HEK293 (cell line): ENCODE data around the gene AMZ2.
"Not testable (repeated sequence)": the region's sequence is repeated elsewhere in the genome, so short reads cannot be mapped to it uniquely, and the experiment has no call there.

Source experiments
- CTCF ChIA-PET: fragments of 350-600 bp; formaldehyde crosslinking; extraction: SDS; loops from one replicate; lab custom pipeline; 2021; ENCODE audit warnings: antibody characterized with exemption; lab: Yijun Ruan, JAX
- POLR2A ChIA-PET: fragments of 300-600 bp; formaldehyde crosslinking; extraction: SDS; loops from one replicate; lab custom pipeline; 2020; ENCODE audit warnings: antibody characterized with exemption, inconsistent platforms; lab: Yijun Ruan, JAX
- H3K27ac ChIP-seq: fragments of 200-500 bp; sonication (Bioruptor generic); 2 replicates; pipeline ENCODE4 v1.5.1; 2014; ENCODE audit warnings: low read depth, low read length, control low read depth, inconsistent platforms; ENCODE audit errors: extremely low read depth
- H3K36me3 ChIP-seq, 2 experiments: fragments of 200-500 bp in 1 of 2; sonication (Bioruptor generic) in 1 of 2; 1 replicate in 1 of 2; 2 replicates in 1 of 2; pipeline ENCODE4 v1.5.1; 2014 to 2017; ENCODE audit warnings: inconsistent platforms in 2 of 2, low read length in 2 of 2; ENCODE audit not compliant: control insufficient read depth in 2 of 2, insufficient read depth in 1 of 2
- H3K4me1 ChIP-seq: fragments of 200-500 bp; sonication (Bioruptor generic); 2 replicates; pipeline ENCODE4 v1.5.1; 2014; ENCODE audit warnings: mild to moderate bottlenecking, low read length, inconsistent platforms; ENCODE audit not compliant: control insufficient read depth, insufficient read depth
- H3K4me3 ChIP-seq: 2 replicates; pipeline ENCODE4 v1.5.1; 2011; ENCODE audit warnings: low read depth, mild to moderate bottlenecking, control low read depth, low read length, moderate library complexity
- H3K9me3 ChIP-seq: fragments of 200-500 bp; sonication (Bioruptor generic); 2 replicates; pipeline ENCODE4 v1.5.1; 2014; ENCODE audit warnings: low read depth, low read length, inconsistent platforms; ENCODE audit not compliant: control insufficient read depth, insufficient read depth
- EGR2 ChIP-seq: fragments of 450-650 bp; formaldehyde crosslinking; IDR thresholded peaks from 2 replicates; pipeline ENCODE4 v1.5.1; 2016; ENCODE audit warnings: low read depth, missing biosample characterization, missing genetic modification characterization
- HOXD13 ChIP-seq: sonication (generic); formaldehyde crosslinking; IDR thresholded peaks from 2 replicates; pipeline ENCODE4 v1.8.0; 2022; ENCODE audit warnings: missing genetic modification reagents, borderline replicate concordance
- KLF9 ChIP-seq: fragments of 450-650 bp; formaldehyde crosslinking; IDR thresholded peaks from 2 replicates; pipeline ENCODE4 v1.5.1; 2016; ENCODE audit warnings: missing biosample characterization, missing genetic modification characterization, low read depth
- RBAK ChIP-seq: fragments of 450-650 bp; formaldehyde crosslinking; IDR thresholded peaks from 2 replicates; pipeline ENCODE4 v1.5.1; 2016; ENCODE audit warnings: missing biosample characterization, missing genetic modification characterization
- REPIN1 ChIP-seq: fragments of 450-650 bp; formaldehyde crosslinking; IDR thresholded peaks from 2 replicates; pipeline ENCODE4 v1.5.1; 2017; ENCODE audit warnings: missing biosample characterization, missing genetic modification characterization, low read depth
- TSHZ1 ChIP-seq: fragments of 450-650 bp; formaldehyde crosslinking; IDR thresholded peaks from 2 replicates; pipeline ENCODE4 v1.5.1; 2016; ENCODE audit warnings: missing biosample characterization, missing genetic modification characterization, borderline replicate concordance
- ZBTB7A ChIP-seq: fragments of 450-650 bp; formaldehyde crosslinking; IDR thresholded peaks from 2 replicates; pipeline ENCODE4 v1.5.1; 2016; ENCODE audit warnings: low read depth, missing biosample characterization, missing genetic modification characterization
- ZFP37 ChIP-seq: fragments of 450-650 bp; formaldehyde crosslinking; IDR thresholded peaks from 2 replicates; pipeline ENCODE4 v1.5.1; 2016; ENCODE audit warnings: missing biosample characterization, missing genetic modification characterization
- ZNF140 ChIP-seq: fragments of 450-650 bp; formaldehyde crosslinking; IDR thresholded peaks from 2 replicates; pipeline ENCODE4 v1.5.1; 2016; ENCODE audit warnings: missing biosample characterization, missing genetic modification characterization
- ZNF16 ChIP-seq: fragments of 450-650 bp; formaldehyde crosslinking; IDR thresholded peaks from 2 replicates; pipeline ENCODE4 v1.5.1; 2016; ENCODE audit warnings: low read depth, missing biosample characterization, missing genetic modification characterization
- ZNF214 ChIP-seq: fragments of 450-650 bp; formaldehyde crosslinking; IDR thresholded peaks from 2 replicates; pipeline ENCODE4 v1.5.1; 2017; ENCODE audit warnings: missing biosample characterization, mild to moderate bottlenecking, missing genetic modification characterization, borderline replicate concordance
- ZNF26 ChIP-seq: fragments of 450-650 bp; formaldehyde crosslinking; IDR thresholded peaks from 2 replicates; pipeline ENCODE4 v1.5.1; 2016; ENCODE audit warnings: missing biosample characterization, missing genetic modification characterization
- ZNF362 ChIP-seq: fragments of 450-650 bp; formaldehyde crosslinking; IDR thresholded peaks from 2 replicates; pipeline ENCODE4 v1.5.1; 2016; ENCODE audit warnings: missing biosample characterization, missing genetic modification characterization
- ZNF366 ChIP-seq: fragments of 450-650 bp; formaldehyde crosslinking; conservative IDR thresholded peaks from 2 replicates; pipeline ENCODE4 v1.5.1; 2016; ENCODE audit warnings: missing biosample characterization, missing genetic modification characterization
- ZNF473 ChIP-seq: fragments of 450-650 bp; formaldehyde crosslinking; IDR thresholded peaks from 2 replicates; pipeline ENCODE4 v1.5.1; 2017; ENCODE audit warnings: missing biosample characterization, missing genetic modification characterization
- ZNF510 ChIP-seq: fragments of 450-650 bp; formaldehyde crosslinking; IDR thresholded peaks from 2 replicates; pipeline ENCODE4 v1.5.1; 2018; ENCODE audit warnings: mild to moderate bottlenecking, missing genetic modification characterization, missing biosample characterization; ENCODE audit not compliant: insufficient replicate concordance
- ZNF518A ChIP-seq: fragments of 450-650 bp; formaldehyde crosslinking; conservative IDR thresholded peaks from 2 replicates; pipeline ENCODE4 v1.5.1; 2016; ENCODE audit warnings: low read depth, missing biosample characterization, missing genetic modification characterization
- ZNF843 ChIP-seq: fragments of 450-650 bp; formaldehyde crosslinking; IDR thresholded peaks from 2 replicates; pipeline ENCODE4 v1.5.1; 2016; ENCODE audit warnings: missing biosample characterization, missing genetic modification characterization
- ZSCAN5A ChIP-seq: fragments of 450-650 bp; formaldehyde crosslinking; IDR thresholded peaks from 2 replicates; pipeline ENCODE4 v1.5.1; 2016; ENCODE audit warnings: missing biosample characterization, missing genetic modification characterization

AMZ2 gene

GRCh38 chr17:68229619-68230018, 18.2 kb upstream of the AMZ2 start:
- CTCF ChIA-PET: no interaction called here
- POLR2A ChIA-PET: no interaction called here
- H3K27ac ChIP-seq: no peak overlapping the region
- no peaks in the 10 kb centered on the region for H3K9me3 ChIP-seq
- no peak overlapping the region for H3K4me3 ChIP-seq
- H3K36me3 ChIP-seq: no peaks in the 10 kb centered on the region
- no peak for TF ChIP-seq ZNF26 (tag by site-specific recombination)
- TF ChIP-seq ZSCAN5A (tag by site-specific recombination): no peak
- TF ChIP-seq EGR2: no peak
- TF ChIP-seq ZNF843 (tag by site-specific recombination): no peak
- no peak for TF ChIP-seq HOXD13
- TF ChIP-seq KLF9: no peak
- TF ChIP-seq ZNF518A (tag by site-specific recombination): no peak
- TF ChIP-seq ZNF366 (tag by site-specific recombination): no peak
- TF ChIP-seq ZNF473 (tag by site-specific recombination): no peak
- TF ChIP-seq ZNF510 (tag by site-specific recombination): no peak
- no peak for TF ChIP-seq TSHZ1 (tag by site-specific recombination)
- no peak for TF ChIP-seq ZNF362
- TF ChIP-seq ZNF214 (tag by site-specific recombination): no peak
- TF ChIP-seq ZNF16: no peak
- TF ChIP-seq ZFP37 (tag by site-specific recombination): no peak
- TF ChIP-seq REPIN1: no peak
- no peak for TF ChIP-seq RBAK (tag by site-specific recombination)
- no peak for TF ChIP-seq ZBTB7A (tag by site-specific recombination)
- TF ChIP-seq ZNF140: no peak
- no peaks in the 10 kb centered on the region for H3K4me1 ChIP-seq

- H3K9me3 ChIP-seq, H3K27ac ChIP-seq, POLR2A ChIA-PET, H3K4me1 ChIP-seq, H3K36me3 ChIP-seq, H3K4me3 ChIP-seq: not testable (repeated sequence)
- CTCF ChIA-PET: interaction anchor here (0.6 to 1.2 kb wide), 2 partner anchors 31 to 145 kb away, joined by 3 read pairs; no protein-coding TSS in a partner anchor
Observed at GRCh38 chr17:68231131-68231530, 16.7 kb upstream of the AMZ2 start.
